HEK293 (cell line): ENCODE results near the gene SCN7A.

ENCODE experiments used
- CTCF ChIA-PET: fragments of 350-600 bp; formaldehyde crosslinking; extraction: SDS; loops from one replicate; lab custom pipeline; 2021; ENCODE audit warnings: antibody characterized with exemption; lab: Yijun Ruan, JAX
- POLR2A ChIA-PET: fragments of 300-600 bp; formaldehyde crosslinking; extraction: SDS; loops from one replicate; lab custom pipeline; 2020; ENCODE audit warnings: antibody characterized with exemption, inconsistent platforms; lab: Yijun Ruan, JAX
- H3K27ac ChIP-seq: fragments of 200-500 bp; sonication (Bioruptor generic); 2 replicates; pipeline ENCODE4 v1.5.1; 2014; ENCODE audit warnings: low read depth, low read length, control low read depth, inconsistent platforms; ENCODE audit errors: extremely low read depth
- H3K36me3 ChIP-seq, 2 experiments: fragments of 200-500 bp in 1 of 2; sonication (Bioruptor generic) in 1 of 2; 1 replicate in 1 of 2; 2 replicates in 1 of 2; pipeline ENCODE4 v1.5.1; 2014 to 2017; ENCODE audit warnings: inconsistent platforms in 2 of 2, low read length in 2 of 2; ENCODE audit not compliant: control insufficient read depth in 2 of 2, insufficient read depth in 1 of 2
- H3K4me1 ChIP-seq: fragments of 200-500 bp; sonication (Bioruptor generic); 2 replicates; pipeline ENCODE4 v1.5.1; 2014; ENCODE audit warnings: mild to moderate bottlenecking, low read length, inconsistent platforms; ENCODE audit not compliant: control insufficient read depth, insufficient read depth
- H3K4me3 ChIP-seq: 2 replicates; pipeline ENCODE4 v1.5.1; 2011; ENCODE audit warnings: low read depth, mild to moderate bottlenecking, control low read depth, low read length, moderate library complexity
- H3K9me3 ChIP-seq: fragments of 200-500 bp; sonication (Bioruptor generic); 2 replicates; pipeline ENCODE4 v1.5.1; 2014; ENCODE audit warnings: low read depth, low read length, inconsistent platforms; ENCODE audit not compliant: control insufficient read depth, insufficient read depth
- GLI2 ChIP-seq: fragments of 450-650 bp; formaldehyde crosslinking; IDR thresholded peaks from 2 replicates; pipeline ENCODE4; 2017; ENCODE audit warnings: missing biosample characterization, missing genetic modification characterization, low read depth, borderline replicate concordance
- GLI4 ChIP-seq: fragments of 450-650 bp; formaldehyde crosslinking; IDR thresholded peaks from 2 replicates; pipeline ENCODE4 v1.5.1; 2016; ENCODE audit warnings: missing biosample characterization, missing genetic modification characterization
- KLF10 ChIP-seq: fragments of 450-650 bp; IDR thresholded peaks from 2 replicates; pipeline ENCODE4 v1.5.1; 2018; ENCODE audit warnings: missing biosample characterization, mild to moderate bottlenecking, missing genetic modification characterization
- MYNN ChIP-seq: fragments of 450-650 bp; formaldehyde crosslinking; IDR thresholded peaks from 2 replicates; pipeline ENCODE4 v1.5.1; 2016; ENCODE audit warnings: missing biosample characterization, missing genetic modification characterization, borderline replicate concordance
- TSHZ1 ChIP-seq: fragments of 450-650 bp; formaldehyde crosslinking; IDR thresholded peaks from 2 replicates; pipeline ENCODE4 v1.5.1; 2016; ENCODE audit warnings: missing biosample characterization, missing genetic modification characterization, borderline replicate concordance
- YY2 ChIP-seq: fragments of 450-650 bp; formaldehyde crosslinking; IDR thresholded peaks from 2 replicates; pipeline ENCODE4 v1.5.1; 2016; ENCODE audit warnings: missing biosample characterization, missing genetic modification characterization
- ZBTB49 ChIP-seq: fragments of 450-650 bp; formaldehyde crosslinking; IDR thresholded peaks from 2 replicates; pipeline ENCODE4 v1.5.1; 2016; ENCODE audit warnings: missing biosample characterization, missing genetic modification characterization, low read depth
- ZFP41 ChIP-seq: fragments of 450-650 bp; formaldehyde crosslinking; IDR thresholded peaks from 2 replicates; pipeline ENCODE4 v1.5.1; 2016; ENCODE audit warnings: missing biosample characterization, missing genetic modification characterization, borderline replicate concordance
- ZNF132 ChIP-seq: fragments of 450-650 bp; formaldehyde crosslinking; IDR thresholded peaks from 2 replicates; pipeline ENCODE4 v1.5.1; 2017; ENCODE audit warnings: missing biosample characterization, missing genetic modification characterization, borderline replicate concordance
- ZNF16 ChIP-seq: fragments of 450-650 bp; formaldehyde crosslinking; IDR thresholded peaks from 2 replicates; pipeline ENCODE4 v1.5.1; 2016; ENCODE audit warnings: low read depth, missing biosample characterization, missing genetic modification characterization
- ZNF174 ChIP-seq: fragments of 450-650 bp; formaldehyde crosslinking; IDR thresholded peaks from 2 replicates; pipeline ENCODE4 v1.5.0; 2017; ENCODE audit warnings: missing biosample characterization, mild to moderate bottlenecking, missing genetic modification characterization
- ZNF211 ChIP-seq: fragments of 450-650 bp; formaldehyde crosslinking; IDR thresholded peaks from 2 replicates; pipeline ENCODE4 v1.5.1; 2016; ENCODE audit warnings: low read depth, missing biosample characterization, missing genetic modification characterization
- ZNF214 ChIP-seq: fragments of 450-650 bp; formaldehyde crosslinking; IDR thresholded peaks from 2 replicates; pipeline ENCODE4 v1.5.1; 2017; ENCODE audit warnings: missing biosample characterization, mild to moderate bottlenecking, missing genetic modification characterization, borderline replicate concordance
- ZNF239 ChIP-seq: fragments of 450-650 bp; formaldehyde crosslinking; IDR thresholded peaks from 2 replicates; pipeline ENCODE4 v1.5.1; 2016; ENCODE audit warnings: missing biosample characterization, missing genetic modification characterization
- ZNF398 ChIP-seq: fragments of 450-650 bp; formaldehyde crosslinking; IDR thresholded peaks from 2 replicates; pipeline ENCODE4 v1.5.1; 2017; ENCODE audit warnings: missing biosample characterization, missing genetic modification characterization
- ZNF561 ChIP-seq: fragments of 450-650 bp; IDR thresholded peaks from 2 replicates; pipeline ENCODE4 v1.5.1; 2018; ENCODE audit warnings: missing biosample characterization, missing genetic modification characterization, borderline replicate concordance
- ZNF610 ChIP-seq: fragments of 450-650 bp; formaldehyde crosslinking; IDR thresholded peaks from 2 replicates; pipeline ENCODE4 v1.5.1; 2016; ENCODE audit warnings: missing biosample characterization, missing genetic modification characterization, borderline replicate concordance
- ZNF664 ChIP-seq: fragments of 450-650 bp; formaldehyde crosslinking; IDR thresholded peaks from 2 replicates; pipeline ENCODE4 v1.5.1; 2016; ENCODE audit warnings: missing biosample characterization, missing genetic modification characterization
- ZSCAN5A ChIP-seq: fragments of 450-650 bp; formaldehyde crosslinking; IDR thresholded peaks from 2 replicates; pipeline ENCODE4 v1.5.1; 2016; ENCODE audit warnings: missing biosample characterization, missing genetic modification characterization

The SCN7A gene

GRCh38 chr2:166385313-166385712, 108.7 kb downstream of the SCN7A start:
- ChIA-PET CTCF (interaction anchor here (0.5 to 2.6 kb wide), 15 partner anchors 10 to 1609 kb away, joined by 3 to 21 read pairs (median 5); partner anchors contain the start of gene SCN9A), POLR2A (interaction anchor here (0.6 to 1.6 kb wide), 2 partner anchors 10 to 18 kb away, joined by 3 to 8 read pairs; partner anchors contain the start of gene SCN9A)
- Histone ChIP-seq H3K27ac (no peak overlapping the region), H3K36me3 (no peaks in the 10 kb centered on the region), H3K4me1 (no peaks in the 10 kb centered on the region), H3K9me3 (no peaks in the 10 kb centered on the region), H3K4me3 (no peak overlapping the region)
- TF ChIP-seq ZFP41 (no peak), ZNF239 (tag by site-specific recombination) (no peak), ZNF561 (tag by site-specific recombination) (no peak), ZNF610 (no peak), GLI2 (tag by site-specific recombination) (no peak), ZSCAN5A (tag by site-specific recombination) (no peak), KLF10 (tag by site-specific recombination) (no peak), ZNF664 (tag by site-specific recombination) (no peak), TSHZ1 (tag by site-specific recombination) (no peak), ZNF398 (tag by site-specific recombination) (no peak), YY2 (tag by site-specific recombination) (no peak), ZNF16 (no peak), MYNN (no peak), ZNF211 (tag by site-specific recombination) (no peak), ZNF214 (tag by site-specific recombination) (no peak), ZNF132 (tag by site-specific recombination) (no peak), ZBTB49 (tag by site-specific recombination) (no peak), GLI4 (tag by site-specific recombination) (no peak), ZNF174 (no peak)
